Sciatic nerve (tissue), 1 donor: ENCODE data around the gene KCNJ16. TPM values are rescaled to one million over a fixed set of nuclear protein-coding genes. Genes with fewer than 3 reads are reported as not detected.

Source experiments
- total RNA-seq: library from RNA; stranded (reverse); fragmentation: NEBNext Ultra II Directional; extraction: Animal tissue kit (Norgen Biotek cat#: 25700); gene quantifications from one replicate; pipeline ENCODE4 v1.2.1, GENCODE V29; 2021
- donor health status: DM: no; HTN: no; CAD: no.

KCNJ16 gene
- total RNA-seq, 1 donor from 2014 or later = 10.3 TPM

Other genes with a start within 250 kb of the KCNJ16 start
- gene KCNJ2, start 94.3 kb downstream of the KCNJ16 start, total RNA-seq = 11.9 TPM